GM10248 (cell line): ENCODE measurements around the gene CYTH2.
"Not testable (repeated sequence)": the region's sequence is repeated elsewhere in the genome, so short reads cannot be mapped to it uniquely, and the experiment has no call there.

Source experiments
- CTCF ChIA-PET: fragments of 300-600 bp; sonication (Branson Sonifier 250); formaldehyde crosslinking; extraction: SDS; loops from one replicate; lab custom pipeline; 2021; ENCODE audit warnings: antibody characterized with exemption; lab: Yijun Ruan, JAX
- POLR2A ChIA-PET: fragments of 350-650 bp; sonication (Branson Sonifier 250); formaldehyde crosslinking; extraction: SDS; loops from one replicate; lab custom pipeline; 2020; ENCODE audit warnings: antibody characterized with exemption; lab: Yijun Ruan, JAX
- DNase-seq: peaks from one replicate; pipeline ENCODE4 v3.0.0; 2012; ENCODE audit errors: extremely low spot score
- CTCF ChIP-seq: IDR thresholded peaks from 2 replicates; pipeline ENCODE4 v1.5.1; 2012; ENCODE audit warnings: mild to moderate bottlenecking, low read depth; ENCODE audit errors: extremely low read depth, missing control alignments, control extremely low read depth

CYTH2 gene

GRCh38 chr19:48518207-48518606 lies 49.0 kb downstream of the CYTH2 start:
- no peak for DNase-seq
- ChIA-PET CTCF (interaction anchor here (1.4 to 1.5 kb wide), 2 partner anchors 28 to 66 kb away, joined by 3 to 7 read pairs; no protein-coding TSS in a partner anchor), POLR2A (no interaction called here)
- no peak for TF ChIP-seq CTCF

GRCh38 chr19:48519426-48519825 lies 50.3 kb downstream of the CYTH2 start:
- CTCF ChIA-PET, result interaction anchor here (2.2 kb wide), 1 partner anchor 65 kb away, joined by 6 read pairs; no protein-coding TSS in a partner anchor

GRCh38 chr19:48520134-48520533 lies 51.0 kb downstream of the CYTH2 start:
- TF ChIP-seq CTCF, result no peak
- CTCF ChIA-PET, result interaction anchor here (0.8 to 2.2 kb wide), 2 partner anchors 64 to 265 kb away, joined by 3 to 6 read pairs; no protein-coding TSS in a partner anchor
- POLR2A ChIA-PET, result interaction anchor here (0.5 kb wide), 1 partner anchor 13 kb away, joined by 4 read pairs; no protein-coding TSS in a partner anchor
- DNase-seq, result no peak

More at GRCh38 chr19:48519426-48519825, 50.3 kb downstream of the CYTH2 start:
- DNase-seq, POLR2A ChIA-PET: not testable (repeated sequence)

- POLR2A ChIA-PET, result no interaction called here
- CTCF ChIA-PET, result interaction anchor here (1.4 to 3.2 kb wide), 2 partner anchors 34 to 60 kb away, joined by 3 to 12 read pairs; no protein-coding TSS in a partner anchor
These were observed 55.1 kb downstream of the CYTH2 start for GRCh38 chr19:48524221-48524620.

GRCh38 chr19:48524732-48525131 lies 55.6 kb downstream of the CYTH2 start:
- TF ChIP-seq CTCF, result no peak
- ChIA-PET POLR2A (no interaction called here), CTCF (interaction anchor here (1.4 to 3.2 kb wide), 2 partner anchors 34 to 60 kb away, joined by 3 to 12 read pairs; no protein-coding TSS in a partner anchor)
- no peak for DNase-seq

More at GRCh38 chr19:48524221-48524620, 55.1 kb downstream of the CYTH2 start:
- no peak for TF ChIP-seq CTCF
- no peak for DNase-seq

GRCh38 chr19:48529156-48529555 lies 60.0 kb downstream of the CYTH2 start:
- DNase-seq, result no peak
- ChIA-PET CTCF (interaction anchor here (1.0 kb wide), 1 partner anchor 56 kb away, joined by 3 read pairs; no protein-coding TSS in a partner anchor), POLR2A (no interaction called here)
- TF ChIP-seq CTCF, result no peak

- ChIA-PET POLR2A (no interaction called here), CTCF (interaction anchor here (1.5 kb wide), 1 partner anchor 55 kb away, joined by 5 read pairs; no protein-coding TSS in a partner anchor)
These were observed 61.0 kb downstream of the CYTH2 start for GRCh38 chr19:48530066-48530720.

More at GRCh38 chr19:48530066-48530720, 61.0 kb downstream of the CYTH2 start:
- no peak for TF ChIP-seq CTCF
- no peak for DNase-seq
